ENCODE measurements around the gene NCEH1.
"Not testable (repeated sequence)": the region's sequence is repeated elsewhere in the genome, so short reads cannot be mapped to it uniquely, and the experiment has no call there.

NCEH1 gene, protein sequence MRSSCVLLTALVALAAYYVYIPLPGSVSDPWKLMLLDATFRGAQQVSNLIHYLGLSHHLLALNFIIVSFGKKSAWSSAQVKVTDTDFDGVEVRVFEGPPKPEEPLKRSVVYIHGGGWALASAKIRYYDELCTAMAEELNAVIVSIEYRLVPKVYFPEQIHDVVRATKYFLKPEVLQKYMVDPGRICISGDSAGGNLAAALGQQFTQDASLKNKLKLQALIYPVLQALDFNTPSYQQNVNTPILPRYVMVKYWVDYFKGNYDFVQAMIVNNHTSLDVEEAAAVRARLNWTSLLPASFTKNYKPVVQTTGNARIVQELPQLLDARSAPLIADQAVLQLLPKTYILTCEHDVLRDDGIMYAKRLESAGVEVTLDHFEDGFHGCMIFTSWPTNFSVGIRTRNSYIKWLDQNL

DNA sequence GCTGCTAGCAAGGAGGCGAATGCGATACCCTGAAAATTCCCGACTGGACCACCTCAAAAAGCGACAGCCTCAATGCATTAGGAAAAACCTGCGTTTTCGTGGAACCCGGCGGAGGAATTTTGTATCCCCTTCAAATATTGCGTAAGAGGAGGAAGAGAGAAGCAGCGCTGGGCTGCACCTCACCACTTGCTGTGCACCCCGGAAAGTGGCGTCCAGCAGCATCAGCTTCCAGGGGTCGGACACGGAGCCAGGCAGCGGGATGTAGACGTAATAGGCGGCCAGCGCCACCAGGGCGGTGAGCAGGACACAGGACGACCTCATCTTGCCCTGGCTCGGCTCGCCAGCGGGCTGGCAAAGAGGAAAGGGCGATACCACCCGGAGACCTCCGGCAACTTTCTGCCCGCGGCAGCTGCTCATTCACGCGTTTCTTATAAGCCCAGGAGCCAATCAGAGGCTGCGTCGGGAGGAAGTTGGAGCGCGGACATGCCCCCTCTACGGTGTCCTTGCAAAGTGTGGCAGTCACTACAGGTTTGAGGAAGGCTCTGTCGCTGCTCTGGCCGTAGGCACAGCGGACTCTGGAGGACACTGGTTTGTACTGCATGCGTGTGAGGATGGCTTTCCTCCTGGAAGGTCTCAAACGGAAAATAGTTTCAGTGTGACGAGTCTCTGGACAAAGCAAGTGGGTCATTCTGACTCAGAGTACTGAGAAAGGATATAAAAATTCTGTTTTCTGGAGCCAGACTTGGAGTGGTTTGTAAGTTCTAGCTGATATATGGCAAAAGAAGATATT lies at the start of gene NCEH1:
Gene NCEH1 (minus strand): TSS at position 404 of the 790 bp plus-strand sequence. CDS start 83 bp downstream, at position 321.
- peak; percentile 90 for DNase-seq

DNA sequence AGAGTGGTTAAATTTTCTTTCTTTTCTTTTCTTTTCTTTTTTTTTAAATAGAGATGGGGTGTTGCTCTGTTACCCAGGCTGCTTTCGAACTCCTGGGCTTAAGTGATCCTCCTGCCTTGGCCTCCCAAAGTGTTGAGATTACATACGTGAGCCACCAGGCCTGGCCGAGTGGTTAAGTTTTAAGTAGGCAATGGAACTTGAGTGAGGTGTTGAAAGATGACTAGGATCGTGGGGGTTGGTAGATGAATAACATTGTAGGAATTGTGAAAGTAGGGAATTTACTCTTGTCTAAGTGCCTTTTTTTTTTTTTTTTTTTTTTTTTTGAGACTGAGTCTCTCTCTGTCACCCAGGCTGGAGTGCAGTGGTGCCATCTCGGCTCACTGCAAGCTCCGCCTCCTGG lies 49.5 kb upstream of the NCEH1 start:
- not testable (repeated sequence) for DNase-seq

DNA sequence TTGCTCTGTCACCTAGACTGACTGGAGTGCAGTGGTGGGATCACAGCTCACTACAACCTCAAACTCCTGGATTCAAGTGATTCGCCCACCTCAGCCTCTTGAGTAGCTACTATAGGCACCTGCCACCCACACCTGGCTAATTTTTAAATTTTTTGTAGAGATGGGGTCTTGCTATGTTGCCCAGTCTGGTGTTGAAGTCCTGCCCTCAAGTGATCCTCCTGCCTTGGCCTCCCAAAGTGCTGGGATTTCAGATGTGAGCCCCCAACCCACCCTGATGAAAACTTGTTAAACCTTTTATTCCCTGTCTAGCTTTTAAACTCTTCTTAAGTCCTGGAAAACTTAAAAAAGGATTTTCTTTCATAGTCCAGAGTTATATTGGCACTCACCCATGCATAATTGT lies 42.3 kb upstream of the NCEH1 start:
- no peak for DNase-seq

DNA sequence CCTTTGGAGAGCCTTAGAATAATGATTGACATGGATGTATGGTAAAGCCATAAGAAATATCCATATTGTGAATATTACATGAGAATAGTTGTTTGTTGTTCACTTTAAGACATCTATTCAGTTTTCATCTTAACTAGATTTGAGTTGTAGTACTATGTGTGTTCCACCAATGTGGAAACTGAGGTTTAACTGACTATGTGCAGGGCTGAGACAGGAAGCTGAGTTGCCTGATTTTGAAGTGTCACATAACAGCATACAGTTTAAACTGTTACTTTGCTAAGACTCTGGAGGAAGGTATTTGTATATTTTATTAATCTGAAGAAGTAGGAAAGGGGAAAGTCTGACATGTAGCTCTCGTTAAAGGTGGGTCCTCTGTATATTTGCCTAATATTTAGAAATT lies 41.8 kb upstream of the NCEH1 start:
- no peak for DNase-seq

DNA sequence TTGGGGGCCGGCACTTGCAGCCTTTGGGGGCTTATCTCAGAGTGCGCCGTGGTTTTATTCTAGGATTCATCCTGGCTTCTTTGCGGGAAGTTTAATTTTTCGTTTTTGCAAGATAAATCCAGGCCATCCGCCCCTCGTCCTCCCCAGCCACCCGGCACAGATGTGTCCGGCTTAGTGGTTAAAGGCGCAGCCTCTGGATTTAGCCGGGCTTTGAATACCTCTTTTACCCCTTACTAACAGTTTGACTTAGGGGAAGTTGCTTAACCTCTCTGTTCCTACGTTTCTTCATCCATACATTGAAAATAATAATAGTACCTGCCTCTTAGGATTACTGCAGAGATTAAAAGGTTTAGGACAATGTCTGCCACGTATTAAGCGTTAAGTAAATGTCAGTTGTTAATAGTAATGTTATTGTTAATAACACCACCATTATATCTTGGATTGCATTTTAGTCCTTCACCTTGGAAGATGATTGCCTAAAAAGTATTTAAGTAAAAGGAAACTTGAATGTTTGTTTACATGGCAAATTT lies 40.4 kb upstream of the NCEH1 start:
- DNase-seq: no peak

DNA sequence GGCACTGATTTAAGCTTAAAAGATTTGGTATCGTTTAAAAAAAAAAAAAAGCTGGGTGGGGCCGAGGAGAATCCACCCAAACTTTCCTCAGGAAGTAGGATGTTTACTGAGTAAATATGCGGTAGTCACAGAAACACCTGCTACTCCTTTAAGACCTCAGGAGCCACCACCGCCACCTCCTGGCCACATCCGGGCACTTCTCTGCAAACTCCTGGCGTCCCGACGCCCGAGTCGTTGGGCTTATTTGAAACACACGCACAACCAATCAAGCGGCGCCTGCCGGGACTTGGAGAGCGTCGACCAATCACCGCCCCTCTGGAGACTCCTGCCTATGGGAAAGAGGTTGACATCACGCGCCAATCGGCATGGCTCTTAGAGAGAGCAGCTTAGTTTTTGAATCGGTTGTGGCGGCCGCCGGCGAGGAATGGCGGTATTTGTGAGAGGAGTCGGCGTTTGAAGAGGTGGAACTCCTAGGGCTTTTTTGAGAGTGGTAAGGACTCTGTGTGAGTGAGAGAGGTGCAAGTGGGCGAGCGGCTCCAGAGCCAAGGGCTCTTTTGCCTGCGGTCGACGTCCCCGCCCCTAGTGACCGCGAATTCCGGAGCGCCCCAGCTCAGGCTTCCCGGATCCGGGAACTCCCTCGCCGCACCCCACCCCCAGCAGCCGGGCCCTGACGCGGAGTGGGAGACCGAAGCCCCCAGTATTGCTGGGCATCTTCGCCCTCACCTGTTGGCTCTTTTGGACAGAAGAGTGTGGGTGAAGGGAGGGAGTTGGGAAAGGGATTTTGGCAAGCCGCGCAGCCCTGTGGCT lies 39.7 kb upstream of the NCEH1 start, which contains the start of gene ECT2:
Gene ECT2 (plus strand): TSS at position 359 of the 807 bp plus-strand sequence. CDS start 3,805 bp downstream, outside the sequence.
- peak; percentile 99 for DNase-seq

DNA sequence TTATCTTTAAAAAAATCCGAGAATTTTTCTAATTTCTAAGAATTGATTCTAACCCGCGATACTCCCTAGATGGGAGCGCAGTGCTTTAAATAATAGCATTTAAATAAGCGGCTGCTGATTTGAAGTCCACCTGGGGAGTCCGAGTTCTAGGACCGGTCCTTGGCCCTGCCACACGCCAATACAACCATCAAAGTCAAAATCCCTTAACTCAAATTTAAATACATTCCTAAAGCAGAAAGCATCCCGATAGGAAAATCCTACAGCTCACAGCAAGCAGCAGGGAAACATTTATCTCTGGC lies 39.2 kb upstream of the NCEH1 start:
- DNase-seq: no peak

DNA sequence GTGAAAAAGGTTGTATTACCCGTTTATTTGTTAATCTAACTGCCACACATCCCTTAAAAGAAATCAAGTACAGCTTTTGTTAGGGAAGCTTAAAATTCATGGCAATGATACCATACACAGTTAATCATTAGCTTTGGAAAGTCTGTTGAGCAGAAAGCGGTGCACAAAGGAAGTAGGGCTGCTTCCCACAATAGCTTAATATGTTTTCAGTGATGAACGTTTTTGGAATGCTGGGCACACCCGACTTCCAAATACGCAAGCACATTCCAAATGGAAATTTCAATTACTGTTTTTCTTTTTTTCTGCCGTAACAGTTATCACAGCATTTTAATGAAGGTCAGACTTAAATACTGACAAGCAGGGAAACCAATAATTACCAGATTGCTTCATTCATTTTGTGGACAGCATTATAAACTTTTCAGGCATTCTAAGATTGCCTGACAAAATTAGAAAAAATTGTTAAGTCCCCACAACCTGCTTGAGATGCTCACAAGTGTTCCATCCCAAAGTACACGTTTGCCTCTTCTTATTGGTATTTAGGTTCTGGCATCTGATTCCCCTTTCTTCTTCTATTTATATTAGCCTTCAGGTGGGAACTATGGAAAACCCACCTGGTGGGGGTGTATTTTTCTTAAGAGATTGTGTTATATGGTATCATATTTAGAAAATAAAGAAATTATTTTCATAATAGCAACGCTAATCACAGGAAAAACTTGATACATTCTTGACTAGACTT lies 38.5 kb upstream of the NCEH1 start:
- DNase-seq: no peak

DNA sequence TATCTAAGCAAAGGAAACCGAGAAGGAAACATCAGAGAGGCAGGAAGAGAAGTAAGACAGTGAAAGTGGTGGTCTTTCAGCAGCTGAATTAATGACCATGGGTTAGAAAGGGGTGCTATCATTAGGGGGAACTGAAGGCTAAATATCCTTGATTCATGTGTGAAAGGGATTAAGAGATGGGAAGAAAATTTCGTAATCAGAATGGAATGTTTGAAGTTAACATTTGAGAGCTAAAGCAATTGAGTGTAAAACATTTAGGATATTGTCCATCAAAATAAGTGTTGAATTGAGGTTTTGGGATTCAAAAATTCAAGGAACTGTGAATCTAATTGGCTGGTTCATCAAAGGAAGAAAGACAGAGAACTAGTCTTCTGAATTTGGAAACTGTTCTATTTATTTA lies 35.6 kb upstream of the NCEH1 start:
- DNase-seq: no peak

DNA sequence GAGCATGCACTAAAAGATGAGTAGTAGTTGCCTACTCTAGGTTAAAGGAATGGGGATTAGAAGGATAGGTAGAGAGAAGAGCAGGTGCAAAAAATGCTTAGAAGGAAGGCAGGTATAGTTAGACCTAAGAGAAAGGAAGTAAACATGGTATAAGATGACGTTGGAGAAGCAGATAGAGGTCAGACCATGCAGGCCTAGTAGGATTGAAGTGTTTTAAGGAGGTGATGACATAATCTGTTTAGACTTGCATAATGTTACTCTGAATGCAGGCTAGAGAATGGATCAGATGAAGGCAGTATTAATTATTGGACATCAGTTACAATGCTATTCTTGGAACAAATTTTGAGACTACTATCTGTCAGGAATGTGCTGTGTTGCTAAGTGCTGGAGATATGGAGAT lies 28.6 kb upstream of the NCEH1 start:
- DNase-seq: no peak

DNA sequence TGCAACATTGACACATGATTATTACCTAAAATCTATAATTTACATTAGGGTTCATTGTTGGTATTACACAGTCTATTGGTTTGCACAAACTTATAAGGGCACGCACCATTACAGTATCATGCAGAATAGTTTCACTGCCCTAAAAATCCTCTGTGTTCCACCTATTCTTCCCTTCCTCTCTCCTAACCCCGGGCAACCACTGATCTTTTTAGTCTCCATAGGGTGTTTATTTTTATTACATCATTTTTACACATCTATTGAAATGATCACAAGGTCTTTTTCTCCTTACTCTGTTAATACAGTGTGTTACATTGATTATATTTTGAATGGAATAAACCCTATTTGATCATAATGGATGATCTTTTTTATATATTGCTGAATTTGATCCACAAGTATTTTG lies 24.1 kb upstream of the NCEH1 start:
- no peak for DNase-seq

DNA sequence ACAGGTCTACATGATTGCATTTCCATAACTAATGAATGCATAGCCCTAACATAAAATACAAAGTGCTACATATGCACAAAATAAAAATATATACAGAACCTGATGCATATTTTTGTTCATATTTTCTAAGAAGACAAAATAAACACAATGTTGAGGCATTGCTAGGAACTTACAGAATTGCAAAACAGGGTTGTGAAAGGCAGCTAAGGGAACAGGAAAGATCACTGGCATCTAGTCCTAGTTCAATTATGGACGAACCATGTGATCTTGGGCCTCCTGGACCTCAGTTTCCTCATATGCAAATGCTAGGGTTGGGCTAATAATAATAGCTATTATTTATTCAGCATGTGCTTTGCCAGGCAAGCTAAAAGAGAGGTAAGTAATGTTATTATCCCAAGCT lies 15.5 kb upstream of the NCEH1 start:
- DNase-seq: no peak

DNA sequence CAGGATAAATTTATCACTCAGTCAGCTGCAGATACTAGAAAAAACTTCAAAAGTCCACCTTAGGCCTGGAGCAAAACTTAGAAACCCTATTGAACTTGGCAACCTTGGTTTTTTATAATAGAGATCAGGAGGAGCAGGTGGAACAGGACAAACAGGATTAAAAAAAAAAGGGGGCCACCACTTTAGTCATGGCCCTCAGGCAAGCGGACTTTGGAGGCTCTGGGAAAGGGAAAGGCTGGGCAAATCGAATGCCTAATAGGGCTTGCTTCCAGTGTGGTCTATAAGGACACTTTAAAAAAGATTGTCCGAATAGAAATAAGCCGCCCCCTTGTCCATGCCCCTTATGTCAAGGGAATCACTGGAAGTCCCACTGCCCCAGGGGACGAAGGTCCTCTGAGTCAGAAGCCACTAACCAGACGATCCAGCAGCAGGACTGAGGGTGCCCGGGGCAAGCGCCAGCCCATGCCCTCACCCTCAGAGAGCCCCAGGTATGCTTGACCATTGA lies 11.7 kb upstream of the NCEH1 start:
- DNase-seq: not testable (repeated sequence)

DNA sequence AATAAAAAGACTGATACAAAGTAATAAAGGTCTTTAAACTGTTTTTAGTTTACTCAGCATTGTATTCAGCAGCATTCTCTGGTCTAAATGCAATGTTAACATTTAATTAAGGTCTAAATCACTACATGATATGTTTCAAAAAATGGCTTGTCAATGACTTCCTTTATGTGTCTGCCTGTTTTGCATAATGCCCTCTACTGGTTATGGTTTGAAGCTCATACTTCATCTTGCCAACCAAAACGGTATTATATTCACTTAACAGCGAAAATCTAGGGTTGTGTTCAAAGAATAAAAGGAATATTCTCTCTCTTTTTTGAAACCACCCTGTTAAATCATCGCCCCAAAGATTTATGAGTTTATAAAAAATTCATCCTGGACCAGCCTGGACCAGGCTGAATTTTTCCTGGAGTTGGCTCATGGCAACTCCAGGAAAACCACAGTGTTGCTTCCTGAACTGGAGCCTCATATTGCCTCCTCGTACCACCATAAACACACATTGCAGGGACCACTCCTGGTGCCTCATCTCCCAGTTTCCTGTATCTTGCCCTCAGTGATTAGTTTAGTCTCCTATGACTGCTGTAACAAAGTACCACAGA lies 6.7 kb upstream of the NCEH1 start:
- no peak for DNase-seq

DNA sequence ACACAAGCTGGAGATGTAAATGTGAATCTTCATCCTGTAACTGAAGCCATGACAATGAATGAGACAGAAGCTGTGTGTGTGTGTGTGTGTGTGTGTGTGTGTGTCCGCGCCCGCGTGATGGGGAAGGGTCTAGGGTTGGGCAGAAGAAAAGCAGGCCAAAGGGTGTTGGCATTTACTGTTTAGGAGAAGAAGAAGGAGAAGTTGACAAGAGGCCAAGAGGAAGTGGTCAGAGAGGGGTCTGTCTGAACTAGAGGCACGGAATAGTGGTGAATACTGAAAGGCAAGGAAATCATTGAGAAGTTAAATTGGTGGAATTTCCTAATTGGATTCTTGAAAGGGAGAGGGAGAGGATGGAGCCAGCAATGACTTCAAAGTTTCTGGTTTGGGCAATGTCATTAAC lies 5.6 kb upstream of the NCEH1 start:
- no peak for DNase-seq

DNA sequence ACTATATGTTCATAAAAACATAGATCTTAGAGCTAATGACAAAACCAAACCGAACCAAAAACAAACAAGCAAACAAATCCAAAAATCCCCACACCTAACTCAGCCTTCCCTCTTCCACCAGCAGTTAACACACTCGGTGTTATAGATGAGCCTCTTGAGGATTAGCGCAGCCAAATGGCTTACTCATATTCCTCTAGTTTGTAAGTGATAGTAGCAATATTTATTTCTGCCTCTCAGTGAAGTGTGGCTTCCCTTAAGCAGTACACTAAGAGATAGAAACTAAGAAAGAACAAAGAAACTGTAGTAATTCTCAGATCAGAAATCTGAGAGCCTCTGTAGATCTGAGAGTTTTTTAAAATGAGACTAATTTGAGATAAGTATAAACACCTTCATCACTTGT lies 2.4 kb upstream of the NCEH1 start:
- no peak for DNase-seq

DNA sequence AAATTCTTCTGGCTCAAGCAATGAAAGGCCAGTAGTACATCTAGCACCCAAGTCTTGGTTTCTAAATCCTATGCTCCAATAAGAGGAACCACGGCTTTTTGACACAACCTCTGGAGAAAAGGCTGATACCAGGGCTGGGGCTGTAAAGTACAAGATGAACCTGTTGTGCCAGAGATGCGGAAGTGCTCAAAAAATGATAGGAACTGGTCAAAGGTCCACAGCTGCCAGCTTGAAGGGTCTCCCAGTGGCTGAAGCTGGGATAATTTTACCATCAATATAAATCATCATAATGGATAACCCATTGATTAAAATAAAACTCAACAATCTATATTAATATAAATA lies 558 bp upstream of the NCEH1 start:
- no peak for DNase-seq

DNA sequence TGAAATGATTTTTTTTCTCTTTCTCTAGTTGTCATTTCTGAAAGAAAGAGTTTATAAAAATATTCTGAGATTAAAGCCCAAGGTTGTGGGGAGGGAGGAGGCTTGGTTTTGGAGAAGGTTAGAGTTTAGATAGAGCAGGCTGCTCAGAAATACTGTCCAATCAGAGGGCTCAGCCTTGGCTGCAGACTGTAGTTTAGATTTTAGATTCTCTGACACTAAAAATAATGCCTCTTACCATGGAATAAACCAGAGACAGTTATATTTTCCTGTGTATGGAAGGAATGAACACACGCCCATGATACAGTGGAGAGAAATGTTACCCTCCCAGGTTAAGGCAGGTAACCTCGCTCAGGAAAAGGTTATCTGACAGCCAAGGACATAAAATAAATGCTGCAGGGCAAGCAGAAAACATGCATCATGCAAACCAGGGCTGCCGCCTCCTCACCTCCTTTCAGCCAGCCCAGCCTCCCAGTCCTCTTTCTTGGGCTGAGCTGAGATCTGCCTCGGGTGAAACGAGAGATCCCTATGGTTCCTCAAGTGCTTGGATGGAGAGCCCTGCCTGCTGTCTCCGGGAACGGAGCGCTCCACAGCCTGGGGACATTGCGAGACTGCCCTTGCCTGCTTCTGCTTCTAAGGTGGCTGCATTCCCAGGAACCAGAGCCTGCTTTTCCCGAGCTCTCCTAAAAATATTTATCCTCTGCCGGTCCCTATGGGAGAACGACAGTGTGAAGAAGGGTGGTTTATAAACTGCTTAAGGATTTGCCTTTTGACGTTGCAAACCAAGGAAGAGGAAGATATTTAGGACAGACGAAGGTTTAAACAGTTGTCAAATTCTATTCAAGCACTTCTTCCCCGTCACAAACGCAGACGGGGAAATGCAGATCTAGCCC lies 848 bp downstream of the NCEH1 start:
- peak; percentile 49 for DNase-seq

DNA sequence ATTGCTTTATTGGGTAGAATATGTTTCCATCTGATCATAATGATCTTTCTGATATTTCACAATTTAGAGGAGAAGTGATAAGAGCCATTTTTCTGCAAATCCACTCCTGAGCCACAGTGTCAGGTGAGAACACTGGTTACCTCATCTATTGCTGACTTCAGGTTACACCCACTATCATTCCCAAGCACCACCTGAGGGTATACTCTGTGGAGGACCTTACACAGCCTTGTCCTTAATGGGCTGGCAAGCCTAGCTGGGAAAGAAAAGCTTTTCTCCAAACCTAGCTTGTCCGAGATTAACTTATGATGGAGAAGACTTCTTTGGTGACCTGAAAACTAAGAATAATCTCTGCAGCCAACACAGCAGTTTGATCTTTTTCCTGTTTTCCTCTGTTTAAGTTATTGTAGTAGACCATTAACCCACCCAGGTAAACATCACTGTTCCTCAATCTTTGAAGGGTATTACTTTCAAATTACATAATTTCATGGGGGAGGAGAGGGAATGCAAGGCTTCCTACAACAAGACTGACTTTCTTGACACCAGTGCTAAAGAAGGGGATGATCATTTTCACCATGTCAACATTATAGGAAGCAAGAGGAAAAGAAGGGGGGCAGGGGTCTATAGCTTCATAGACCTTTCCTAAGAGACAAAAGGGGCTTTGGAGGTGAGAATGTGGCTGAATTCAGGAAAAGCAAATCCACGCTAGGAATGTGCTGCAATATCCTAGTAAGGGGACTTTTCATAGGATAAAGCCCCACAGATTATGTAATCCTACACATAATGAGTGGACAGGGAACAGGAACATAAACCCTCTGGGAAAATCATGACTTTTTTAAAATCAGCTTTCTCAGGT lies 1.7 kb downstream of the NCEH1 start:
- DNase-seq: no peak

DNA sequence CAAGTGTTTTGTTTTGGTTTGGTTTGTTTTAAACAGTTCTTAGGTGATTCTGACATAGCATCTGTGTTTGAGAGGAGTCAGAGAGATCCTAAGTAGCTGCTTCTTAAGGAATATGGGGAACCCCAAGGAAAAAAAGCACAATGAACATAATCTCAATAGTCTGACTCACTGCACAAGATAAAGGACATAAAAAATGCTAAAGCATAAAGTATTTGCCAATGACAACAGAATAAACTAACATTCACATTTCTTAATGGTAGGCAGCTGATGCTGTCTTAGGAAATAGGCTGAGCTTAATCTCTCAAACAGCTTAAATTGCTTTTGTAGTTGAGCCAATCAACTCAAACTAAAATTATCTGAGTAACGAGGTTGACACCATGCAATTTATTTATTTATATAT lies 2.9 kb downstream of the NCEH1 start:
- no peak for DNase-seq

Measured in DMS79 (cell line).